ENCODE data around the gene ZSCAN2. TPM values are rescaled to one million over a fixed set of nuclear protein-coding genes. Genes with fewer than 3 reads are reported as not detected.
"Not testable (repeated sequence)": the region's sequence is repeated elsewhere in the genome, so short reads cannot be mapped to it uniquely, and the experiment has no call there.

ZSCAN2 gene
- total RNA-seq, 1 donor from 2014 or later = 8.9 TPM

DNA sequence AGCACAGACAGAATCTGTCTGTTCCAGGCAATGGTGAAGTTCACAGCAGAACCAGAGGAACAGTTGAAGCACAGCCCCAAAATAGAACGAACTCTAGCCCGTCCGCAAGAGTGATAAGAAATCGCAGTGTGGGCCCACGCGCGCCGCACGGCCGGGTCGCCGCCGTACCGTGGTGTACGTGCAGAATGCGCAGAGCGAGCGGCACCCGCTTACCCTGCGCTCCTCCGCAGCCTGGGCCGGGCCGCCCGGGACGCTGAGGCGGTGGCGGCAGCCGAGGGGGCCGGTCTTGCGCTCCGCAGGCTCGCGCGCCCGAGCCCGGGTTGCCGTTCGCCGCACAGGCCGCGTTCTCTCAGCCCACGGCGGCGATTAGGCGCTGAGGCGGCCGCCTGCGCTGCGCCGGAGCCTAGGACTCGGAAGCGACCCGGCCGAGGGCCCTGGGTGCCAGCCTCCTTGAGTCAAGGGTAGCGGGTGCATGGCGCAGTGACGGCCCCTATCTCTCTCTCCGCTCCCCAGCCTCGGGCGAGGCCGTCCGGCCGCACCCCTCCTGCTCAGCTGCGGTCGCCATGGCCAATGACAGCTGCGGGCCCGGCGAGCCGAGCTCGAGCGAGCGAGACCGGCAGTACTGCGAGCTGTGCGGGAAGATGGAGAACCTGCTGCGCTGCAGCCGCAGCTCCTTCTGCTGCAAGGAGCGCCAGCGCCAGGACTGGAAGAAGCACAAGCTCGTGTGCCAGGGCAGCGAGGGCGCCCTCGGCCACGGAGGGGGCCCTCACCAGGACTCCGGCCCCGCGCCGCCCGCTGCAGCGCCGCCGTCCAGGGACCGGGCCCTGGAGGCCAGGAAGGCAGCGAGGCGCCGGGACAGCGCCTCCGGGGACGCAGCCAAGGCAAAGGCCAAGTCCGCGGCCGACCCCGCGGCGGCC, 32.8 kb downstream of the ZSCAN2 start:
- peak; percentile 79 for DNase-seq (ENCODE audit: low spot score)
- peak; percentile 77 for ATAC-seq

DNA sequence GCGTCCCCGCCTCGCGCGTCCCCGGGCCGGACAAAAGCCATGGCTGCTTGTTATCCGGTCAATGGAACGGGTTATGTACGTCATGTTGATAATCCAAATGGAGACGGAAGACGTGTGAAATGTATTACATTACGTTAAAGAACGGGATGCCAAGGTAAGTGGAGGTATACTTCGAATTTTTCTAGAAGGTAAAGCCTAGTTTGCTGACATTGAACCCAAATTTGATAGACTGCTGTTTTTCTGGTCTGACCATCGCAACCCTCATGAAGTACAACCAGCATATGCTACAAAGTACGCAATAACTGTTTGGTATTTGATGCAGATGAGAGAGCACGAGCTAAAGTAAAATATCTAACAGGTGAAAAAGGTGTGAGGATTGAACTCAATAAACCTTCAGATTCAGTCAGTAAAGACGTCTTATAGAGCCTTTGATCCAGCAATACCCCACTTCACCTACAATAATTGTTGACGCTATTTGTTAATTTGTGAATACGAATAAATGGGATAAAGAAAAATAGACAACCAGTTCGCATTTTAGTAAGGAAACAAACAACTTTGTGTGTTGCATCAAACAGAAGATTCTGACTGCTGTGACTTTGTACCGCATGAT, 33.5 kb downstream of the ZSCAN2 start:
- no peak for ATAC-seq
- DNase-seq (ENCODE audit: low spot score) = no peak

DNA sequence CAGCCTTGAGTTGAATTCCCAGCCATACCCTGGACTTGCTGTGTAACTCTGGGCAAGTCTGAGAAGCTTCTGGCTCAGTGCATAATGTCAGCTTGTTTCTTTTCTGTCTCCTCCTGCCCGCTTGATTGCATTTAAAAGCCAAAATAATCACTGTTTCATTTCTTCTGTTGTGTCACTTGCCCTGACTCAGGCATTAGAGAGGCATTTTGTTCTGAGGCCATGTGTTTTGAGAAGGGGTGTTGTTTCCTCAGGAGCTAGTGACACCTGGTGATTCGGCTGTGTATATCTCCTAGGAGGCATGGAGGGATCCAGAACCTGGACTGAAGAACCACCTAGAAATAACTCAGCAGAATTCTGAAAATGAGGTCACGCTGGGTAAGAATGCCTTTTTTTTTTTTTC, 37.3 kb downstream of the ZSCAN2 start:
- peak; percentile 39 for ATAC-seq
- no peak for DNase-seq (ENCODE audit: low spot score)

DNA sequence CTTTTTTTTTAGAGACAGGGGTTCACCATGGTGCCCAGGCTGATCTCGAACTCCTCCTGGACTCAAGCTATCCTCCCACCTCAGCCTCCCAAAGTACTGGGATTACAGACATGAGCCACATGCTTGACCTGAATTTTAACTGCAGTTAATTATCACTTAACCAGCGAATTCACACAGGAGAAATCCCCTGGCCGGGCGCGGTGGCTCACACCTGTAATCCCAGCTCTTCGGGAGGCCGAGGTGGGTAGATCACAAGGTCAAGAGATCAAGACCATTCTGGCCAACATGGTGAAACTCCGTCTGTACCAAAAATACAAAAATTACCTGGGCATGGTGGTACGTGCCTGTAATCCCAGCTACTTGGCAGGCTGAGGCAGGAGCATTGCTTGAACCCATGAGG, 41.1 kb downstream of the ZSCAN2 start:
- ATAC-seq; DNase-seq (ENCODE audit: low spot score): not testable (repeated sequence)

DNA sequence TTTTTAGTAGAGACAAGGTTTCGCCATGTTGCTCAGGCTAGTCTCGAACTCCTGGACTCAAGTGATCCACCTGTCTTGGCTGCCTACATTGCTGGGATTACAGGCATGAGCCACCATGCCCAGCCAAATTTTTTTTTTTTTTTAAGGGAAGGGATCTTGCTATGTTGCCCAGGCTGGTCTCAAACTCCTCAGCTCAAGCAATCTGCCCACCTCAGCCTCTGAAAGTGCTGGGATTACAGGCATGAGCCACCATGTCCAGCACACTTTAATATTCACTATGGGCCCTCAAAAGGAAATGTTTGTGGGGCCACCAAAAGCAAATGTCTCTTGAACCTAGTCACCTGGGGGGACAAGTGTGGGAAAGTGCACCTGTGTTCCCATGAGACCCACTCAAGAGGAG, 41.8 kb downstream of the ZSCAN2 start:
- DNase-seq (ENCODE audit: low spot score) = not testable (repeated sequence)

DNA sequence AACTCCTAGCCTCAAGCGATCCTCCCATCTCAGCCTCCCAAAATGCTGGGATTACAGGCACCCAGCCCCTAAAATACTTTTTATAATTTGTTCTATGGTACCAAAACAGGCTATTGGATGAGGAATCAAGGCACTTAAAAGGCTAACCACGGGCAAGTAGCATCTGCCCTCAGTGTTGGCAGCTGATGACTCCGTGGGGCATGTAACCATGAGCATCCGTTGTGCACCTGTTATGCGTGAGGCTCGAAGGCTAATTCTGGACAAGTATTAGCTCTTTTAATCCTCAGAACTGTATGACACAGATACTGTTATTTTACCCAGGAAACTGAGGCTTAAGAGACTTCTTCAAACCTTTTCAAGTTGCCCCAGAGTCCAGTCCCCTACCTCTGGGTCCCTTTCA, 43.0 kb downstream of the ZSCAN2 start:
- DNase-seq (ENCODE audit: low spot score) (no peak), ATAC-seq (no peak)

More for the DNA sequence above, 41.8 kb downstream of the ZSCAN2 start:
- not testable (repeated sequence) for ATAC-seq

DNA sequence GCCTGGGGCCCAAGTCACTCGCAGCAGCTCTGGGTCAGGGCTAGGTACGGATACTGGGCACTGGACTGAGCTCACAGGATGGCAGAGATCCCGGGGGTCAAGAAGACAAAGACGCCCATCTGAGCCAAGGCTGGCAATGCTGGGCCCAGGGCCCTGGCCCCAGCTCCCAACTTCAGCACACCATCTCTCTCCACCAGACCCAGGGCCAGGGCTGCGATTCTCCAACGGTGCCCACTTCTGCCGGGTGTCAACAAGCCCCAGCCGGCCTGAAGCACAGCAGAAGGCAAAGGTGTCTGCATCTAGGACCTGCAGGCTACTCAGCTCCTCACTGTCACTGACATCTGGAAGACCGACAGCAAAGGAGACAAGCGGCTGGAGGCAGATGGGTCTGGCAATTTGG, 44.7 kb downstream of the ZSCAN2 start:
- ATAC-seq (no peak), DNase-seq (ENCODE audit: low spot score) (no peak)

DNA sequence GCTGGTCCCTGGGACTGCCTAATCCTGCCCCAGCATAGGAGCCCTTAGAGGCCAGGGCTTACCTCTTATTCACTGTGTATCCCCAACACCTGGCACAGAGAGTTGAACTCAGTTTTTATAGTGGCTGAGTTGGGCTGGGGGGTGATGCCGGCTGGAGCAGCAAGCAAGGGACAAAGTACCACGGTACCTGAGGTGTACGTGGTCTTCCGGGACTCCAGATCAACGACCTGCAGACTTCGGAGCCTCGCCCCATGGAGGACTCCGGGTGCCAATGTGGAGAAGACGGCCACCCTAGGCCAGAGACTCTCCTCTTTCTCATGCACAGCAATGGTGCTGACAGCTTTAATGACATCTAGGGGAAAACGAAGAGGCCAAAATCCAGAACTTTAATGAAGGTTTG, 45.2 kb downstream of the ZSCAN2 start:
- ATAC-seq (no peak), DNase-seq (ENCODE audit: low spot score) (no peak)

DNA sequence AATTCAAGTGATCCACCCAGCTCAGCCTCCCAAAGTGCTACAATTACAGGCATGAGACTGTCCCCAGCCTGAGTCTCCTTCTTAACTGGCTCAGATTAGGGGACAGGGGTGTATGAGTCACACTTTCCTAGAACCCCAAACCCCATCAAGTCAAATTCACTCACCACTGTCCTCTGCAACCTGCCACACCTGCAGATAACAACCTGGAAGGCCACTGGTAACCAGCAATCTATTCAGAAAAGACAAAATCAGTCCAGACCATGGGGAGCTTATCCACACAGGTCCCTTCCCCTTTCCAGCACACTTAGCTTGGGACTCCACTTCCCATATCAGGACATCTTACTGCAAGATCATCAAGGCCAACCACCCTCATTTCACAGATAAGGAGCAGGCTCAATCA, 46.9 kb downstream of the ZSCAN2 start:
- ATAC-seq = no peak
- DNase-seq (ENCODE audit: low spot score) = no peak

DNA sequence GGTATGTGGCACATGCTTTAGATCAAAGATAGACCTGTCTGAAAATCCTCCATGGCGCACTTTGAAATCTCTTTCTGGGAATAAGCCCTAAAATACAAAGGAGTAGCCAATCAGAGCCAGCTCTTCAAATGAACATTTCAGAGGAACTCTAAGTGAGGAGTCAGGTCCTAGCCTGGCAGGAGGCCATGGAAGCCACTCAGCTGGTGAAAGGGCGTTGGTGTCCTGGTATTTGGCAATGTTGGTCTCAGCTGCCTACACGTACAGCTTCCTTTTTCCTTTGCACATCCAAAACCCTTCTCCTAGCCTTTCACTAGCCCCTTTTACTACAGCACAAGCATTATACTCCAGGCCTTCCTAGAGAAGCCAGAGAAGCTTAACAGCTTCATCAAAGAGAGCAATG, 47.7 kb downstream of the ZSCAN2 start:
- DNase-seq (ENCODE audit: low spot score) (no peak), ATAC-seq (peak; percentile 71)

DNA sequence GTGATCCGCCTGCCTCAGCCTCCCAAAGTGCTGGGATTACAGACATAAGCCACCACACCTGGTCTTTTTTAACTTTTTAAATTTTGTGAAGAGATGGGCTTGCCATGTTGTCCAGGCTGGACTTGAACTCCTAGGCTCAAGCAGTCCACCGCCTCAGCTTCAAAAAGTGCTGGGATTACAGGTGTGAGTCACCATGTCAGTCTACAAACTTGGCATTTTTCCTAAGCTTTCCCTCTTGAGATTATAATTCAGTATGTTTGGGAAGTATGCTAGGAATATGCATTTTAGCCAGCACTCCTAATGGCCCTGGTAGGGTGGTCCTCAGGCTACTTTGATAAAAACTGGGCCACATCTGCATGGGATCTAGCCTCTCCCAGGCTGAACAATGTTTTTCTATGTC, 48.9 kb downstream of the ZSCAN2 start:
- ATAC-seq (no peak), DNase-seq (ENCODE audit: low spot score) (no peak)

DNA sequence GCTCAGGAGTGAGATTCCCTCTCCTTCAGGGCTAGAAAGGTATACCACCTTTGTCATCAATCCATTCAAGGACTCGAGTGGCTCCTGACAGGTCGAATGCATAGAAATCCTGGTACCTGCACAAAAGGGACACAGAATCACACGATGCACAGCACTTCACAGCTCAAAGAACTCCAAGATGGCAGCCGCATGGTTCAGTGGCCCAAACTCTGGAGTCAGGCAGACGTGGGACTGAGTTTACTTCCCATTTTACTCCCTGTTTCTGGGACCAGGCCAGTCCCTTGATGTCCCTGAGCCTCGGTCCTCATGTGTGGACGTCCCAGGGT, 52.7 kb downstream of the ZSCAN2 start:
- DNase-seq (ENCODE audit: low spot score) (no peak), ATAC-seq (no peak)

DNA sequence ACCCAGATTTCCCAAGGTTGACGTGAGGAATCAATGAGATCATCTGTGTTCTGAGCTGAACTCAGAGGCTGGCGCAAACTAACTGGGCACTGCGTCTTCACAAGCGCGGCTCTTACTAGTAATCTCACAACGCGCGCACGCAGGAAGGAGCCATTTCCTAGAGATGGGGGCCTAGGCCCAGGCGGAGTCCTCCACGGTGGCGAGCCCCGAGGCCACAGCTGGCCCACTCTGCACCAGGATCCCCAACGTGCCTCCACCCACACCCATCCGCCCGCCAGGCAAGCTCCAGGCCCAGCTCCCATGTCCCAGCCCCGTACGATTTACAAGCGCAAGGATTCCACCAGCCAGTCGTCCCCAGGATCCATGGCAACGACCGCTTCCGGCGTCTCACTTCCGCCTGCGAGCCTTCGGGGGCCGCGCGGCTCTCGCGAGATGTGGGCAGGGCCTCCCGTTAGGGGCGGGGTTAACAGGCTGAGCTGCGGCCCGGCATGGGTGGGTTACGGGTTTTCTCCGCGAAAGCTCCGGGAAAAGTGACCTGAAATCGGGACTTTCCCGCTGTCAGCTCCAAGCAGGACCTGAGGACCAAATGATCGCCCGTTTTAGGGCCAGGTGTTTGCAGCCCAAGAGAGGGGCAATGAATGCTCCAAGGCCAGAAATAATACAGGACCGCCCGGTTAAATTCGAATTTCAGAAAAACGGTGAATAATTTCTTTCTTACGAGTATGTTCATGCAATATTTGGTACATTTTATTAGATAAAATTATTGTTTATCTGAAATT, 53.3 kb downstream of the ZSCAN2 start, which contains the start of gene WDR73:
Gene WDR73 (minus strand): TSS at position 374 of the 779 bp plus-strand sequence. CDS start 9 bp downstream, at position 365.
- peak; percentile 87 for ATAC-seq

DNA sequence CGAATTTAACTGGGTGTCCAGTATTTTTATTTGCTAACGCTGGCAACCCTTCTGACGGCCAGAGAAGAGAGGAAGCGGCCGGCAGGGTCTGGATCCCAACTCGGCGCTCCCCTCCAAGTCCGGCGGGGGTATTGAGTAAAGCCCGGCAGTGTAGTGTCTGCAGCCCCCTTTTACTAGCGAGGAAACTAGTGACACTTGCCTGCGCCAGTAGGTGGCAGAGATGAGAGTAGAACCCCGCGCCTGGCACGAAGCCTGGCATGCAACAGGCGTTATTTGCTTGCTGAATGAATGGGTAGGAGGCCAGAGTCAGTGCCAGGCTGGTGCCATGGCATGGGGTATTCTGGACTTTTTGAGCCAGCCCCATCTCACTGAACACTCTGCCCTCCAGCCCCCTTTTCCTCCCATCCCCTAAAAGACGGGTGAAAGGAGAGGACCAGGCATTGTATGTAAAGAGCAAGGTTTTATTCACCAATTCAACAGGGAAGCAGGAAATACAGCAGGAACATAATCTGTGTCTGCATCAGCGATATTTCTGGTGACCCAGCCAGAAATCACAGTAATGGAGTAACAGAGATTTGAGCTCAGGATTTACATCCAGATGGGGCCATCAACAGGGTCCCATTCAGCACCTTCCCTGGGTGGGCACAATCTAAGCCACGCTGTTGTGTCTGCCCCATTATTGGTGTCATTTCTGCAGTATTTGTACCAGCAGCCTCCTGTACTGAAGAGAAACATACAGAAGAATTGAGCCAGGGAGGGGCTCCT, 54.1 kb downstream of the ZSCAN2 start:
- ATAC-seq = peak; percentile 75
- peak; percentile 90 for DNase-seq (ENCODE audit: low spot score)

More for the DNA sequence above, 53.3 kb downstream of the ZSCAN2 start, which contains the start of gene WDR73:
- DNase-seq (ENCODE audit: low spot score) = peak; percentile 97

DNA sequence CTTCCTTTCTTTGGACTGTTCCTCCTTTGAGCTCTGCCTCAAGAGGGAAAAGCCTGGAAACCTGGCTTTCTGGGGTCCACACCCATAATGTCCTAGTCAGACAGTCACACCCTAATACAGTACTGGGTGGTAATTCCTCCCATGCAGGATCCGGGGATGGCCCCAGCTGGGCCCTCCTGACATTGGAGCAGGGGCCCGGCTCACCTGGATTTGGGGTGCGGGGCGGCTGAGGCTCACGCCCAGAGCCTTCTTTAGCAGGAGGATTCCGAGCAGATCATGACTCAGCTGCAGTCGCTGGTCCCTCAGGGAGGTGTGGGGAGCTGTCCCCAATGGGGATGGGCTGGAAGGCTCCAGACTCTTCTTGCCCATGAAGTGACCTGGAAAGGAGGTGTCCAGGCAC, 56.2 kb downstream of the ZSCAN2 start:
- no peak for DNase-seq (ENCODE audit: low spot score)
- no peak for ATAC-seq

DNA sequence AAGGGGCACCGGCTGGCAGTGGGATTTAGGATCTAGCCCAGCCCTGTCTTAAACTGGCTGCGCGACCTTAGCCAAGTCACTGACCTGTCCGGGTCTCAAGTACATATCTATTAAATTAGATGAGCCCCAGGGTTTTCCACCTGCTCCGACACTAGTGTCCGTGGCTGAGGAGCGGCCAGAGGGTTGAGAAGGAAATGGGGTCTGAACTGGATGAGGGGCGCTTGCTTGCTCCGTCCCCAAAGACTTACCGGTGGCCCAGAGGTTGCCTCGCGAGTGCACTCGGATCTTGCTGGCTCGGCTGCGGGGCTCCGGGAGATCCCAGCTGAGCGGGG, 56.9 kb downstream of the ZSCAN2 start:
- ATAC-seq = no peak

DNA sequence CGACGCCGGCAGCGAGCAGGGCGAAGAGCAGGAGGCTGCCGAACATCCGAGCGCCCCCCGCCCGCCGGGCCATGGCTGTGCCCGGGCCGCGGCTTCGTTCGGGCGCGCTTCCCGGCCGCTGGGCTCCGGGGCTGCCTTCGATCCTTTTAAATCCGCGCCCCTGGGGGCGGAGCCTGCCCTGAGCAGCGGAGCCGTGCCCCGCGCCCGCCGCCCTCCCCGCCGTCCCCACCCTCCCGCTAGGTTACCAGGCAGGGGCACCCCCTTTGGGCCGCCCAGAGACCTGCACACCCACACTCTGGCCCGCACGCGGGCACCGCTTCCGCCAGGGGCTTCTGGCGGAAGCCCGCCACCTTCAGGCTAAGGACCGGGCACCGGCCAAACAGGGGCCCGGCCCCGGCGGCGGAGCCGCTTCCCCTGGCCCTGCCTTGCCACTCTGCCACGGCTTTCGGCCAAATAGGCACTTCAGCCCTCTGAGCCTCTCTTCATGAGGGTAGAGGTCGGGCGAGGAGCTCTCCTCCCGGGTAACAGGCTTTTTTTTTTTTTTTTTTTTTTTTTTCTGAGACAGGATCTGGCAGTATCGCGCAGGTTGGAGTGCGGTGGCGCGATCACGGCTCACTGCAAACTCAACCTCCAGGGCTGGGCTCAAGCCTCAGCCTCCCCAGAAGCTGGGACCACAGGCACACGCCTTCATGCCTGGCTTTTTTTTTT, 57.4 kb downstream of the ZSCAN2 start, which contains the start of gene NMB:
Gene NMB (minus strand): TSS at position 120 of the 708 bp plus-strand sequence. CDS start 47 bp downstream, at position 73.
- ATAC-seq = peak; percentile 68
- DNase-seq (ENCODE audit: low spot score) = peak; percentile 77

More for the DNA sequence above, 56.9 kb downstream of the ZSCAN2 start:
- no peak for DNase-seq (ENCODE audit: low spot score)

DNA sequence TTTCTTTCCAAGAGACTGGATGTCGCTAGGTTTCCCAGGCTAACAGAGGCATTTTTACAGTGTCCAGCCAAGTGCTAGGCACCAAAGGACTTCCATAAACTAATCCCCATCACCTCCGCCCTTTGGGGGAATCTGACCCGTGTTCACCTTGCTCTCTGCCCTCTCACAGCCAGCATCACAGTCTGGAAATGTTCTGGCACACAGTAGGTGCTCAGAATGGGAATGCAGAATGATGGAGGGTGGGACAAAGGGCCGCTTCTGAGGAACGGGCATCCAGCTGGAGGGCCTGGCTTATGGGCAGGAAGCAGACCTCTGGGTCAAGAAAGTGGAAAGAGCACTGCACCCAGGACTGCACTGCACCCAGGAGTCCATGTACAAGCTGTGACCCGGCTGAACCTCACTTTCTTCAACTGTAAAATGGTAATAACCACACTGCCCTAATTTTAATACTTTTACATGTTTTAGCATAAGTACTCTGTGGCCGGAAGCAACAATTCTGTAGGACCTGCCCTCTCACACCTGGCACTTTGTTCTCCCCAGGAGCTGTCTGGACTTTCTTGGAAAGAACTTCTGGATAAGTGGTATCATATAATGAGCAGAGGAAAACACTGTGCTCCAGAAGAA, 58.1 kb downstream of the ZSCAN2 start:
- ATAC-seq (no peak), DNase-seq (ENCODE audit: low spot score) (peak; percentile 44)

All from left lobe of liver (tissue), 2 donors.